GM19452 (cell line): ENCODE results near the gene GNGT2.
"Not testable (repeated sequence)": the region's sequence is repeated elsewhere in the genome, so short reads cannot be mapped to it uniquely, and the experiment has no call there.

ENCODE experiments used
- ATAC-seq: cut with Tn5 transposase; IDR thresholded peaks from one replicate; pipeline ENCODE4 v1.9.1; 2021; ENCODE audit not compliant: unreplicated experiment

Gene GNGT2

DNA sequence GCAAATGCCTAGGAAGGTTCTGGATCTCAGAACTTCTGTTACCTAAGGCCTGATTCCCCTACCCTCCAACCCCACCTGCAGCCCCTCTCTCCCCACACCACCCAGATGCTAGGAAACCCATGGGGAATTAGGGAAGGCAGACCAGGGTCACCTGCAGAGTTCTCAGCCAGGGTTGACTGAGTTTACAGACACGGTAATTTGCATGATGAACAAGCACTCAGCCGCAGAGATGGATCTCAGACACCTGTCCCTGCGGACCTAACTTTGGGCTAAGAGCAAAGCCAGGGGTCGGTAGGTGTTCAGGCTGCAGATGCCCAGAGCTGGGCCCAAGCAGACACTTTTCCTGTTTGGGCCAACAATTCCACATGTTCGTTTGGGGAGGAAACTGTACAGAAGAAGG, 3.0 kb upstream of the GNGT2 start:
- ATAC-seq = no peak

DNA sequence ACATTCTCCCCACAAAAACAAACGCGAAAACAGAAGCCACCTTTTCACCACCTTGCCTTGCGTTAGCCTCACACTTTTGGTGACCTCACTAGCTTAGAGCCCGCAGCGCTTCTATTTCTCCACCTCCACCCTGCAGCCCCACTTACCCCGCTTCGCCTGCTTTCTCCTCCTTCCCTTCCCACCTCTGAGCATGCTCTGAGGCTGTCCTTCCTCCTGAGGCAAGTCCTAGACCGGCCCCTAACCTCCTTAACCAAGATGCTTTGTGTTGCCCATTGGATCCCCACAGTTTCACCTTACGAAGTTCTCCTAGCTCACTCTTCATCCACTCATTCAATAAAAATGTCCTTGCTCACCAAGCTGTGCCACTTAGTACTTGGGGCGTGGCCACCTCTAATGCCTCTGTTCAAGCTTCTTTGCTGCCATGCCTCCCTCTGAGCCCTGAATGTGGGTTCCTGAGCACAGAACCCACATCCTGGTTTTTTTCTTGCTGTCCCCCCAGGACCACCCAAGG, 1.3 kb downstream of the GNGT2 start:
- no peak for ATAC-seq

DNA sequence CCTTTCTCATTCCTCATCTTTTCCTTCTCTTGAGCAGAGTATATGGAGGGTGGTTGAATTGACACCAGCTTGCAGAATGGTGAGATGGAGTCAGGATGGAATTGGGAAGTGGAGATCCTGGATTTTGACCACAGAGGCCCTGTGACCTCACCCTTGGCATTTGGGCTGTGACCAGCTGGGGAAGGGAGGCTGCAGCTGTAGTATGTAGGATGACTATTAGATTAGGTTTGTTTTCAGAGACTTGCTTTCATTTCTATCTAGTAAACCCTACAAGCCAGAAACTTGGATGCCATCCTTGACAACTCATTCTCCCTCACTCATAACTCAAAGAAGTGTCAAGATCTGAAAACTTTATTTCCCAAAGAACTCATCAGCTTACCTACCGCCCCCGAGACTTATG, 5.9 kb downstream of the GNGT2 start:
- ATAC-seq = no peak

DNA sequence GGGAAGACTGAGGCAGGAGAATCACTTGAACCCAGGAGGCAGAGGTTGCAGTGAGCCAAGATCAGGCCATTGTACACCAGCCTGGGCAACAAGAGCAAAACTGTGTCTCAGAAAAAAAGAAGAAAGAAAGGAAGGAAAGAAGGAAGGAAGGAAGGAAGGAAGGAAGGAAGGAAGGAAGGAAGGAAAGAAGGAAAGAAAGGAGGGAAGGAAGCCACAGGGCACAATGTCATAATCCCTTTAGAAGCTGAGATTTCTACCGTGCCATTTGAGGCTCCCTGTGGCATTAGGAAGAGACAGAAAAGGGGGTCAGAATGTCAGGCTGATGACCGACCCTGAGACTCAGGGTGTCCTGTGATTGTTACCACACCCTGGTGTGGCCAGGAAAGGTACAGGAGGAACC, 6.6 kb downstream of the GNGT2 start:
- ATAC-seq = no peak

- ATAC-seq = no peak
Measured at GRCh38 chr17:49201481-49201927, 8.9 kb downstream of the GNGT2 start.

DNA sequence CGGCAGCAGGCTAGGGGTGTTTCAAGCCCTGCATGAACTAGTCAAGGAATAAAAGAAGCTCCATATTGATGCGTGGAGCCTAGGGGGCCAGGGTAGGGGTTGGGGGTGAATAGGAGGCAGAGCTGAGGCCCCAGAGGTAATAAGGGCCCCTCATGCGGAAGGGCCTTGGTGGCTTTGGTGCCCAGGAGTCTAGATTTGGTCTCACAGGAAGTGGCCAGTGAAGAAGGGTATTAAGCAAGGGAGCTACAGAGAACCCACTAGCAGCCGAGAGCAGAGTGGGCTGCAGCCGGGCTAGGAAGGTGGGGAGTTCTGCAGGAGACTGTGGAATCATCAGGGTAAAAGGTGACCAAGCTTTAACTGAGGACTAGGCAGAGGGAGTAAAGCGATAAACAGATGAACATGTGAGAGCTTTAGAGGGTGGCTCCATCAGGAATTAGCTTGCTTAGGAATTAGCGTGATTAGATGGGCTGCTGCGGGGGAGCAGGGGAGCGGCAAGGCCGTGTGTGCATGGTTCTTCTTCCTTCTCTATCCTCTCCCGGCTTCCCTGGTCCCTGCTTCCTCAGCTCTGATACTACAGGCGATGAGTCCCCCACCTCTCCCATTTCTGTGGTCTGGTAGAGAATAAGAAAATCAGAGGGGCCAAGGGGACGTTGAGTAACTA, 9.8 kb downstream of the GNGT2 start:
- ATAC-seq = no peak

GRCh38 chr17:49198211-49198610, 12.2 kb downstream of the GNGT2 start:
- ATAC-seq = no peak

- no peak for ATAC-seq
Measured at GRCh38 chr17:49197346-49197998, 12.9 kb downstream of the GNGT2 start.

- ATAC-seq = no peak
Measured at GRCh38 chr17:49196520-49196919, 13.9 kb downstream of the GNGT2 start.

DNA sequence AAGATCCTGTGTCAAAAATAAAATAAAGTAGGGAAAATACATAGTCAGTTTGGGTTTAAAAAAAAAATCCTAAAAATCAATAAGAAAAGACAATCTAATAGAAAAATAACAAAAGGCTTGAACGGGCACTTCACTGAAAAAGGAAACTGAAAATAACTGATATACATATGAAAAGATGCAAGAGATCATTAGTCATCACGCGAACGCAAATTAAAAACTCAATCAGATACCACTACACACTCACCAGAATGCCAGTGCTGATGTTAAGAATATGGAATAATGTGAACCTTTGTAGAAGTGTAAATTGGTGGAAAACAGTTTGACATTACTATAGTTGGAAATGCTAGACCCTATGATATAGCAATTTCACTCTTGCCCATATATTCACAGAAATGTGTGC, 14.6 kb downstream of the GNGT2 start:
- no peak for ATAC-seq

GRCh38 chr17:49194297-49194607, 16.1 kb downstream of the GNGT2 start:
- ATAC-seq = no peak

- no peak for ATAC-seq
Measured at GRCh38 chr17:49193513-49194296, 16.7 kb downstream of the GNGT2 start.

DNA sequence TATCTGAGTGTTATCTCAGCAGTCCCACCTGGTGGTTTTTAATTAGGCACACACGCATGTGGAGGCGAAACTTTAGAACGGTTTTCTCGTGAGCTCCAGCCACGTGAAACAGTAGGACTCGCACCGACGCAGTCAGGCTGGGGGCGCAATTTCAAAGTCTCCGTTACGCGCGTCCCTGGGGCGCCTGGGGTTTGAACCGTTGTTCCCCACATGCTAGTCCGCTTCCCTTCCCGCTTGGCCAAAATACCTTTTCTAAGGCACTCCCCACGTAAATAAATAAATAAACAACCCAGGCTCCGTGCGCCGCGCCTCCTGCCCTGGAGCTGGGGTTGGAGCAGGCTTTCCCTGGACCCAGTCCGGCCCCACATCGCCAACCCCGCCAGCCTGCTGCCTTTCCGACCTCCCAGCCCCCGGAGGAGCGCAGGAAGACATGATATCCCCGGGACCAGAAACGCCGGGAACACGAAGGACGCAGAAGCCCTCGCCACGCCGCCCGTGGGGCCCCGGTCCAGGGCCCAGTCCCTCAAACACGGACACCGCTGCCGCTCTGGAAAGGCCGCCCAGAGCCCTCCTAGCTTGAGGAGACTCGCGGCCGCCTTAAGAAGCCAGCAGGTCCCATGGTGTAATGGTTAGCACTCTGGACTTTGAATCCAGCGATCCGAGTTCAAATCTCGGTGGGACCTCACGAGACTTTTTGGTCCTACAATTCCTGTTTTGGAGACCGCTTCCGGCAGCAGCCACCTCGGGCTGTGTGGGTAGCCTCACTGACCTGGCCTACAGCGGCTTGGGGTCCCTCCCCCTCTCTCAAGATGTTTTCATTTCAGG, 18.2 kb downstream of the GNGT2 start:
- ATAC-seq = peak; percentile 40

GRCh38 chr17:49191409-49191916, 18.9 kb downstream of the GNGT2 start:
- ATAC-seq = peak; percentile 8

- no peak for ATAC-seq
Measured at GRCh38 chr17:49190932-49191331, 19.4 kb downstream of the GNGT2 start.

DNA sequence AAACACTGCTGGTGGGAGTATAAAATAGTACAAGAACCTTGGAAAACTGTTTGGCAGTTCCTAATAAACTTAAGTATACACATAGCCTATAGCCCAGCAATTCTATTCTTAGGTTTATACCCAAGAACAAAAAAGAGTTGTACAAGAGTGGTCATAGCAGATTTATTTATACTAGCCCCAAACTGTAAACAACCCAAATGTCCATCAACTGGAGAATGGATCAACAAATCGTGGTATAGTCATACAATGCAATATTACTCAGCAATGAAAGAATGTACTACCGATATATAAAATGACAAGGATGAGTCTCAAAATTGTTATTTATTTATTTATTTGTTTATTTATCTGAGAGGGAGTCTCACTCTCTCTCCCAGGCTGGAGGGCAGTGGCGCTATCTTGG, 23.1 kb downstream of the GNGT2 start:
- no peak for ATAC-seq

DNA sequence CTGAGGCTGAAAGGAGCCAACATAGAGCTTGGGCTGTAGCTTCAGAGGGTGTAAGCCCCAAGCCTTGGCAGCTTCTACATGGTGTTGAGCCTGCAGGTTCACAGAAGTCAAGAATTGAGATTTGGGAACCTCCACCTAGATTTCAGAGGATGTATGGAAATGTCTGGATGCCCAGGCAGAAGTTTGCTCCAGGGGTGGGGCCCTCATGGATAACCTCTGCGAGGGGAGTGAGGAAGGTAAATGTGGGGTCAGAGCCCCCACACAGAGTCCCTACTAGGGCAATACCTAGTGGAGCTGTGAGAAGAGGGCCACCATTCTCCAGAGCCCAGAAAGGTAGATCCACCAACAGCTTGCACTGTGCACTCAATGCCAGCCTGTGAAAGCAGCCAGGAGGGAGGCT, 25.0 kb downstream of the GNGT2 start:
- not testable (repeated sequence) for ATAC-seq

DNA sequence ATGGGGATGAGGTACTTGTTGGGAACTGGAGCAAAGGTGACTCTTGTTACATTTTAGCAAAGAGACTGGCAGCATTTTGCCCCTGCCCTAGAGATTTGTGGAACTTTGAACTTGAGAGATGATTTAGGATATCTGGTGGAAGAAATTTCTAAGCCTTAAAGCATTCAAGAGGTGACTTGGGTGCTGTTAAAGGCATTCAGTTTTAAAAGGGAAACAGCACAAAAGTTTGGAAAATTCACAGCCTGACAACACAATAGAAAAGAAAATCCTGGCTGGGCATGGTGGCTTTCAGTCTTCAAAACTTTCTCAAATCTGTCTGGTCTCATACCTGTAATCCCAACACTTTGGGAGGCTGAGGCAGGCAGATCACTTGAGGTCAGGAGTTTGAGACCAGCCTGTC, 25.9 kb downstream of the GNGT2 start:
- ATAC-seq = not testable (repeated sequence)

GRCh38 chr17:49183801-49184200, 26.6 kb downstream of the GNGT2 start:
- ATAC-seq = no peak

GRCh38 chr17:49183341-49183740, 27.0 kb downstream of the GNGT2 start:
- no peak for ATAC-seq
